ENCODE data around the gene MPND.
A peak's percentile ranks its signal among the peaks of the same experiment; 100 is the strongest.
"Not testable (repeated sequence)": the region's sequence is repeated elsewhere in the genome, so short reads cannot be mapped to it uniquely, and the experiment has no call there.

MPND gene

GRCh38 chr19:4322942-4323665 lies 20.3 kb upstream of the MPND start:
- DNase-seq, result no peak

GRCh38 chr19:4323692-4324091 lies 19.7 kb upstream of the MPND start:
- no peak for DNase-seq

DNA sequence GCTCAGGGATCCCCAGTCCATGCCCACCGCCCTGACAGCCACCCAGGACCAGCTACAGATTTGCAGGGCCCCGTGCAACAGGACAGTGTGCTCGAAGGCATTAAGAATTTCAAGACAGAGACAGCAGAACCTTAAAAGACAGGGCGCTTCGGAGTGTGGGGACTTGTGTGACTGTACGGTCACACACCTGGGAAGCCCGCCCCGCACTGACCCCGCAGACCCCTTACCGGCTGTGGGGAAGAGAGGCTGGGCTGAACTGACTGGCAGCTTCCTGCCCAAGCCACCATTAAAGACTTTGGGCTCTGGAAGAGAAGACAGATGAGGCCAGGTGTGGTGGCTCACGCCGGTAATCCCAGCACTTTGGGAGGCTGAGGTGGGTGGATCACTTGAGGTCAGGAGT lies 19.1 kb upstream of the MPND start:
- no peak for DNase-seq

- DNase-seq, result no peak
These were observed 17.0 kb upstream of the MPND start for GRCh38 chr19:4326215-4326836.

- DNase-seq, result no peak
These were observed 16.5 kb upstream of the MPND start for GRCh38 chr19:4326837-4327251.

DNA sequence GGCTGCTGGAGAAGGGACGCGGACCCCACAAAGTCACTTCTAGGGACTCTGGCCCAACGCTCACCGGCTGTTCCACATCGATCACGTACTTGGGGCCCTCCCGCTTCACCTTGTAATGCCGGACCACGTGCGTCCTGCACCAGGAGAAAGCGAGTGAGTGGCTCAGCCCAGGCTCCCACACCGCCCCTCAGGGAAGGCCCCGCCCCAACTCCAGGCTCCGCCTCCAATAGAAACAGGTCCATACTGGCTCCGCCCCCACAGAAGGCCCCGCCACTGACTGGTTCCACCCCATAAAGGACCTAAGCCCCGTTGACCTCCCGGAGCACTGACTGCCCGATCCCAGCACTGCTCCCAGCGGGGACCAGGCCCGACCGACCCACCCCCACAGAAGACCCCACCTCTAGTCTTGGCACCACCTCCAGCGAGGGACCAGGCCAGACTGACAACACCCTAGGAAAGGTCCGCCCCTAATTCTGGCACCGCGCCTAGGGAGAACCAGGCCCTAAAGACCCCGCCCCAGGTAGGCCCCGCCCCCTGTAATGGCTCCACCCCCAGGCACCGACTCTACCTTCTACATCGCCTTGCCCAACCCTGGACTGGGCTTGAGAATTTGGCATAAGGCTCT lies 16.0 kb upstream of the MPND start:
- peak; percentile 7 for DNase-seq

DNA sequence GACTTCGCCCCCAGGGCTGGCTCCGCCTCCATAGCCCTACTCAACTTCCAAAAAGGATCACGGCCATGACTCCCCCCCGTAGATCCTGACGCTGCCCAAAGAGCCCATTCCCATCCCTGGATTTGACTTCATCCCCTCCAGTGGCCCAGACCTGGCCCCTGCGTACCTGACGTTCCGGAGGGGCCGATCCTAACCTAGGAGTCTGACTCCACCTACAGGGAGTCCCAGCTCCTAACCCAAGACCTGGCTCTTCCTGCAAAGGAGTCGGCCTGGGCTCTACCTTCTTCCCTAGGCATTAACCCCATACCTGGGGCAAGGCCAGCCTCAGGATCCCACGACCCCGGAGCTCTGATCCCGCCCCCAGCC lies 15.5 kb upstream of the MPND start:
- DNase-seq, result no peak

- peak; percentile 42 for DNase-seq
These were observed 14.9 kb upstream of the MPND start for GRCh38 chr19:4328243-4328990.

GRCh38 chr19:4328991-4329681 lies 14.2 kb upstream of the MPND start:
- DNase-seq, result not testable (repeated sequence)

- DNase-seq, result no peak
These were observed 13.5 kb upstream of the MPND start for GRCh38 chr19:4329858-4330257.

DNA sequence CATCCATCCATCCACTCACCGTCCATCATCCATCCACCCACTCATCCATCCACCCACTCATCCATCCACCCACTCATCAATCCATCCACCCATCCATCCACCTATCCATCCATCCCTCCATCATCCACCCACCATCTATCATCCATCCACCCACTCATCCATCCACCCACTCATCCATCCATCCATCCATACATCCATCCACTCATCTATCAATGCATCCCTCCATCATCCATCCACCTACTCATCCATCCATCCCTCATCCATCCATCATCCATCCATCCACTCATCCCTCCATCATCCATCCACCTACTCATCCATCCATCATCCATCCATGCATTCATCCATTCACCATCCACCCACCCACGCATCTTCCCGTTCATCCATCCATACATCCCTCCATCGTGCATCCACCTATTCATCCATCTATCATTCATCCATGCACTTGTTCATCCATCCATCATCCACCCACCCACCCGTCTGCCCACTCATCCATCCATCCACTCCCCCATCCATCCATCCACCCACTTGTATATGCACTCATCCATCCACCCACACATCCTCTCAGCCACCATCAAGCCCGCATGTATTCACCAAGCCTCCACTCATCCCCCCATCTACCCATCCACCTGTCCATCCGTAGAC lies 8.3 kb upstream of the MPND start:
- no peak for DNase-seq

DNA sequence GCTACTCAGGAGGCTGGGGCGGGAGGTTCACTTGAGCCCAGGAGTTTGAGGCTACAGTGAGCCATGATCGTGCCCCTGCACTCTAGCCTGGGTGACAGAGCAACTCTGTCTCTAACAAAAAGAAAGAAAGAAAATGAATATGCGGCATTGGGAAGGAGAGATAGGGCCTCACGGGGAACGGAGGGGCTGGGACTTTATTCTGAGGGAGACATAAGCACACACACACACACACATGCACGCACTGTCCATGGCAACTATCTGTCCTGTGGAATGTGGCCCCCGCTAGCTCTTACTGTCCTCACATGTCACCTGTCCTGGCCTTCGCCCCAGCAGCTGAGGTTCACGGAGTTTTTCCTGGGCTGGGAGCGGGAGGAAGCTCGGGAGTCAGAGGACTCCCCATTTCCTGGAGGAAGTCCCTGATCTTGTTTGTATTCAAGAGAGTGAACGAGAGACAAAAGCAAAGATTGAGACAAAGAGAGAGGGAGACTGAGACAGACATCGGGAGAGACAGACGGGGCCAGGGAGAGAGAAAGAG lies 5.4 kb upstream of the MPND start:
- DNase-seq, result no peak

DNA sequence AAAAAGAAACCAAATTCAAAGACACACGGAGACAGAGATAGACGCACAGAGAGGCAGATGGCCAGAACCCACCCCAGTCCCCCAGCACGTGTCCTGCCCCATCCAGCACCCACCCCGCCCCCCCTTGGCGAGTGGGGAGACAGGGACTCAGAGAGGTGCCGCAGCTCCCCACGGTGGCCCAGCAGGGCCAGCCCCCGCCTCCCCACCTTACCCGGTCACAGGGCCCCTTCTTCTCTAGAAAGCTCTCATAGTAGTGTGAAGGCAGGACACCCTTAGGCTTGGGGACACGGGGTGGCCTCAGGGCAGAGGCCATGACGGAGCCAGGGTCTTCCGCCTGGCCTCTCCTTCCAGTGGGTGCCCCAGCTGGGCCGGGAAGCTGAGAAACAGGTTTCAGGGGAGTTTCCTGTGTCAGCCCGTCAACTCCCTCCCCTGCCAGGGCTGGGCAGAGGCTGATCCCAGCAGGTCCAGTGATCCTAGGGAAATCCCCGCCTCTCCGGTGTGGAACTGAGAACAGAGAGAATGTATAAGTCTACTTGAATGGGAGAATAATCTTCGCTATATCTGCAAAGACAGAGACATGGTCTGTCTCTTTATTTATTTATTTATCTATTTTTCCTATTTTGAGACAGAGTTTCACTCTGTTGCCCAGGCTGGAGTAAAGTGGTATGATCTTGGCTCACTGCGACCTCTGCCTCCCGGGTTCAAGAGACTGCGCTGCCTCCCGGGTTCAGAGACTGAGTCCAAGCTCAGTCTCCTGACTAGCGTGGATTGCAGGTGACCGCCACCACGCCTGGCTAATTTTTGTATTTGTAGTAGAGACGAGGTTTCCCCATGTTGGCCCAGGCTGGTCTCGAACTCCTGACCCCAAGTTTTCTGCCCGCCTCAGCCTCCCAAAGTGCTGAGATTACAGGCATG lies 4.7 kb upstream of the MPND start, which contains the start of gene STAP2:
Gene STAP2 (minus strand): TSS at position 387 of the 915 bp plus-strand sequence. CDS start 74 bp downstream, at position 313.
- no peak for DNase-seq

GRCh38 chr19:4342314-4342614 lies 1.1 kb upstream of the MPND start:
- no peak for DNase-seq

DNA sequence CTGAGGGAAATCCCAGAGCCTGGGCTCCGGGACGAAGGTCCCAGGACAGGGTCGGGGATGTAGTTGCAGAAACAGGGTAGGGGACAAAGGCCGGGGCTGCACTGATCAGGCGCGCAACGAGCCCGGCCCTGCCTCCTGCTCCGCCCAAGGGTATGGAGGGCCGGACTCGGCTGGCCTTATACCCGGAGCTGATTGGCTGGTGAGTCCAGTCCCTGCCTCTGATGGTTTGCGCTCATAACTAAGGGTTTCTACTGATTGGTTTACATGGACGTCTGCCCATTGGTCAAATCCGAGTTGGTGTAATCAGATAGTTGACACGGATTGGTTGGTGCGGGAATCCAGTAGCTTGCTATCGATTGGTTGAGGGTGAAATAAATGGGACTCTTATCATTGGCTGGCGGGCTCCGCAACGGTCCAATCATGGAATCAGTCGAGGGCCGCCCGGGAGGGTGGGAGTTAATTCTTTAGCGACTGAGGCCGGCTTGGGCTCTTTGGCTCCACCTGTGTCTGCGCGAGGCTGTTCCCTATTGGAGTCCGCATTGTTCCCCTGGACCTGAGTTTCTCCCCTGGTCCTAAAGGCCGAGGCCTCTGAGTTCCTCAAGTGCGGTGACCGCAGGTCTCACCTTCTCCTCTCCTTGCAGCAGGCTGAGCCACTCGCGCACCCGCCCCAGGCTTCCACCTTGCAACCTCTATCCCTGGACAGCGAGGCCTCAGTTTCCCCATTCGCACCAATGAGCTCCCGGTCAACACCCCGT lies 570 bp upstream of the MPND start:
- DNase-seq, result peak; percentile 98

- no peak for DNase-seq
These were observed 2.1 kb downstream of the MPND start for GRCh38 chr19:4345342-4346019.

- no peak for DNase-seq
These were observed 2.6 kb downstream of the MPND start for GRCh38 chr19:4346020-4346383.

DNA sequence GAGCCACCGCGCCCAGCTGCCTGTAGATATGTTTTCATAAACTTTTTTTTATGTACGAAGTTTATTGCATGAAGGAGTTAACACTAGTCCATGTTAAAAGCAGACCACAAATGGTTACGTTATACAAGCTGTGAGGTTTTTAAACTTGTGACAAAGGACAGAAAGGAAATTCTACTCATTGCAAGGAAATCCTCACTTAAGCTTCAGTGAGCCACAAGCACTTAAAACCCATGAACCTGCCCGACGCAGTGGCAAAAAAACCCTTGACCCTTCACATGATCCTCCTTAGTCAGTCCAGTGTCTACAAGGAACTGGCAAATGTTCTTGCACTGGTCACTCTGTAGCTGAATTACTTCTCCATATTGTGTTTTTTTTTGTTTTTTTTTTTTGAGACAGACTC lies 4.2 kb downstream of the MPND start:
- no peak for DNase-seq

DNA sequence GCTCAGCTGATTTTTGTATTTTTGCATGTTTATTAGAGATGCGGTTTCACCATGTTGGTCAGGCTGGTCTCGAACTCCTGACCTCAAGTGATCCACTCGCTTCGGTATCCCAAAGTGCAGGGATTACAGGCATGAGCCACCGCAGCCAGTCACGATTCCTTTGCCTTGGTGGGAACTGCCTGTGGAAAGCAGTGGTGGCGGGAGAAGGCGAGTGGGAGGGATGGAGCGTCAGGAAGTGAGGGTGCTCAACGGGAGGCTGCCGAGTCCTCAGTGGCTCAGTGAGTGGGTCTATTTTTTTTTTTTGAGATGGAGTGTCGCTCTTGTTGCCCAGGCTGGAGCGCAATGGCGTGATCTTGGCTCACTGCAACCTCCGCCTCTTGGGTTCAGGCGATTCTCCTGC lies 5.9 kb downstream of the MPND start:
- DNase-seq, result not testable (repeated sequence)

DNA sequence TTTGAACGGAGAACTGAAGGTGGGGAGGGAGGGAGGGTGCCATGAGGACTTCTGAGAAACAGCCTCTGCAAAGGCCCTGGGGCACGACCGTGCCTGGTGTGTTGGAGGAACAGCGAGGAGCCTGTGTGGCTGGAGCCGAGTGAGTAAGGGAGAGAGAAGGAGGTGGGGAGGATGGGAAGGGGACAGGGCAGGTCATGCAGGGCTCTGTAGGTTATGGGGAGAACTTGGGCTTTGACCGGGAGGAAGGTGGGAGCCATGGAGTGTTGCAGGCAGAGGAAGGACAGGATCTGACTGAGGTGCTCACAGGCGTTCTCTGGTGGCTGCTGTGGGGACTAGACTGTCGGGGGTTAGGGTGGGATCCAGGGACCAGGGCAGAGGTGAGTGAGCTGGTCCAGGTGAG lies 6.7 kb downstream of the MPND start:
- DNase-seq, result no peak

Data from NCI-H187 treated with DMSO at 0.1 percent for 48 hours (cell line).